ENCODE data around the gene CKLF.
"Not testable (repeated sequence)": the region's sequence is repeated elsewhere in the genome, so short reads cannot be mapped to it uniquely, and the experiment has no call there.

The CKLF gene

GRCh38 chr16:66599726-66600125 lies 47.4 kb downstream of the CKLF start:
- DNase-seq = no peak

GRCh38 chr16:66600477-66600876 lies 48.1 kb downstream of the CKLF start:
- no peak for DNase-seq

DNA sequence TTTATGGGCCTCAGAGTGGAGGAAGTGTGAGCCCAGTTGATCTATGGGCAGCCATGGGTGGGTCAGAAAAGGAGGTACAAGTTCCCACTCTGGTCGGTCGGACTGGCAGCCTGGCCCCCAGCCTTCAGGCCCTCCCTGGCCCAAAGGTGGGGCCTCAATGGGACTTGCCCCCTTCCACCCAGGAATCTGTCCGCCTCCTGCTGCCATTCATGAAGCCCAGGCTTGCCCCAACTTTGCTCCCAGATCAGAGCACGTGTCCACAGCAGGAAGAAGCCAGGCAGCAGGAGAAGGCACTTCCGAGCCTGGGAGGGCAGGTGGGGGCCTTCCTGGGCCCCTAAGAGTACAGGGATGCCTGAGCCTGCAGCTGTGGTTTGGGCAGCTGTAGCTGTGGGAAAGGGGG lies 49.1 kb downstream of the CKLF start:
- no peak for DNase-seq

DNA sequence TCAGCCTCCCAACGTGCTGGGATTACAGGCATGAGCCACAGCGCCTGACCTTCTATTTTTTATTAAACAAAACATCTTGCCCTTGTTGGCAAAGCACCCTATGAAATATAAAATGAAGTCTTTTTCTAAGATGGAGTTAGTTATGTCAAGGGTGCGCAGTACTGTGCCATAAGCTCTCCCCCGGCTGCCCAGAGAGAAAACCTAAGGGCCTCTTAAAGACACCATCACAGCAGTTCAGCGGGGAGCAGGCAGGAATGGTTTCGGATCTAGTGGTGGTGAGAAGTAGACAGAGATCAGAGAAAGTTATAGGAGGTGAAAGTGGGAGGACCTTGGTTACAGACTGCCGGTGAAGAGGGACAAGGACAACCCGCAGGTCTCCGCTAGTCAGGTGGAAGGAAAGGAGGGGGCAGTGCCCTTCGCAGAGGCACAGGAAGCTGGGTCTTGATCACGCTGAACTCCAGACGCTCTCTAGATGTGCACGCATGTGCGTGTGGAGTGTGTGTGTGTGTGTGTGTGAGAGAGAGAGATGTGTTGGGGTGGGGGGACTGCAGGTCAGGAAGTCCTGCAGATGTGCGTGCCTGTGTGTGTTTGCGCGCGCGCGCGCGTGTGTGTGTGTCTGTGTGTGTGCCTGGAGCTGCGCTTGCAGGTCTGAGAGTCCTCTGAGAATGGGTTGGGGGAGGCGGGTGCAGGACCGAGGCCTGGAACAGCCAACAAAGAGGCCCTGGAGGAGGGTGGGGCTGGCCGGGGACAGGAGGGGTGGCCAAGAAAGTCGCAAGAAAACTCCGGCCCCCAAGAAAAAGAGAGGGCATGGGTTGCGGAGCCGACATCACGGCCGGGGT lies 51.4 kb downstream of the CKLF start:
- peak; percentile 52 to 70 for DNase-seq

DNA sequence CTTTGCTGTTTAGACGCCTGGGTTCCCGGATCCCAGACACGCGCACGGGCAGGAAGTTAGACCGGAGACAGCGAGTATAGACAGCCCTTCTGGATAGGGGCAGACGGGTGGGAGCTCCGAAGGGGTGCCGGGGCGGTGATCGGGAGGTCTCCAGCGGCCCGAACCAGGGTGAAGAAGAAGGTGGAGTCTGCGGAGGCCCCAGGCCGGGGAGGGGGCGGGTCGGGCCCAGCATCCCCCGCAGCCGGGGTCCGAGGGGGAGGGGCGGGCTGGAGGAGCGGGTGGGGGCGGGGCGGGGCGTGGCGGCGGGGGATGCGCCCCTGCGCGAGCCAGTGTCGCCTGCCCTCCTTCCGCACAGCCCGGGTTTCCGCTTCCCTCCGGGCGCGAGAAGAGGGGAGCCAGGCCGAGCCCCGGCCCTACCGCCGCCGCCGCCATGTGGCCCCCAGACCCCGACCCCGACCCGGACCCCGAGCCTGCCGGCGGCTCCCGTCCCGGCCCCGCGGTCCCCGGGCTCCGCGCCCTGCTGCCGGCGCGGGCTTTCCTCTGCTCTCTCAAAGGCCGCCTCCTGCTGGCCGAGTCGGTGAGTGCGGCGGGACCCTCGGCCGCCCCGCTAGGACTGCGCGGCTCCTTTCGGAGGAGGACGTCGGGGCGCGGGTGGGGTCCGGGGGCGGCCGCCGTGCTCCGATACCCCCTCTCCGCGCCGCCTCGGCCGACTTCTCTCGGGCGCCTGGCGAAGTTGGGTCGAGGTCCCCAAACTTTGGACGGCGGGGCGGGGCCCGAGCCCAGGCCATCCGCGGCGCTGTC lies 52.2 kb downstream of the CKLF start, which contains the start of gene CMTM3:
CMTM3 (plus strand) TSS at position 329 of the 801 bp plus-strand sequence; CDS start at position 431, 102 bp downstream.
- DNase-seq = peak; percentile 49 to 54

DNA sequence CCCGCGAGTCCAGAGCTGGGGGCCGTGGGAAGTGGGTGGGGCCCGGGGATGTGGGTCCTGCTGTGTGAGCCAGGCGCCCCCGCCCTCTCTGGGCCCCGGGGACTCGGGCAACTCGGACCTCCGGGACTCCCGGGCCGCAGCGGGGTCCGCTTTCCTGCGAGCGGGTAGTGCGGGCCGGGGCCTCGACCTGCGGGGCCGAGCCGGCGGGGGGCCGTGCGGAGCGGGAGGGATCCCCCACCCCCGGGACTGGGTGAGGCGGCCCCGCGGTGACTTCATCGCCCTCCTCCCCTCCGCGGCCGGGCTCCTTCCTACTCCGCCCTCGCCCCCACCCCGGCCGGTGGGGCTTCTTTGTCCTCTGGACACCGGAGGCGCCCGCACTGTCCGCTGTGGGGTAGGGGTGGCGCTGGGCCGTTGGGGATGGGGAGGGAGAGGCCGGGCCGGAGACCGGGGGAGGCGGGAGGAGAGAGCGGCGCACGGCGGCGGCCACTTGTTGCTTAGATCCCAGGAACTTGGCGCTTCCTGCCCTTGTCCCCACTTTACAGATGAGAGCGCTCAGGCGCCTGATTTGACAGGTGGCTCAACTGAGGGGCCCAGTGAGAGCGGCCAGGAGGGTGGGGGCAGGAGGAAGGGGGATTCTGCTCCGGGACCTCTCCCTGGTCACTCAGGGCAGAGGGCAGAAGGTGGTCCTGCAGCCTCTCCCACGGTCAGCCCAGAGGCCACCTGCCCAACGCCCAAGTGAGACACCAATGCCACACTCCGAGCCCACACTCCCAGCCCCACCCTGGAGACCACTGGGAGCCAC lies 53.0 kb downstream of the CKLF start:
- no peak for DNase-seq

DNA sequence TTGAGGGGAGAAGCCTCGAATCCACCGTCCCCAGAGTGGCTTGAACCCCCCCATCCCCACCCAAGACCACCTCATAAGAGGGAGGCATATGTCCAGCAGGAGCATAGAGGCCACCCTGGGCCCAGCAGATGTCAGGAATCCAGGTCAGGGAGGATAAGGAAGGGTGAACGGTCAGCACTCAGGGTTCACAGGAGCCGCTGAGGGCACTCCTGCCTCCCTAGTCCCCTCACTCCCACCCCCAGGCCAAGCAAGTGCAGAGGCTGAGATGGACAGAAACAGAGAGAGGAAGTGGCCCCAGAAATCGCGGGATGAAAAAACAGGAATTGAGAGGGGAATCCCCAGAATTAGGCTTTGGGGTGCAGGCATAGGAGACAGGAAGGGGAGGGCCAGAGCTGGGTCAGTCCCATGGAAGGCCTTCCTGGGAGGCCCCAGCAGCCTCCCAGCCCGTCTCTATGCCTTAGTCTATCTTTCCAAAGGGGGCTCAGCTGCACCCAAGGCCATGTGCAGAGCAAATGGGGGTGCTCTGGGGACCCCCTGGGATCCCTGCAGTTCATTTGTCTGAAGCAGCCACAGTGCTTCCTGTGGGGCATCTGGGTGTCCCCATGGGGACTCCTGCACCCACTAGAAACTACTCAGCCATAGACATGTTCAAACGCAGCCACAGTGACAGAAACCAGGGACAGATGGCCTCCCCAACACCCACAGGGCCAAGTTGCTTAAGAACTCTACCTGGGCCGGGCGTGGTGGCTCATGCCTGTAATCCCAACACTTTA lies 53.8 kb downstream of the CKLF start:
- no peak for DNase-seq

DNA sequence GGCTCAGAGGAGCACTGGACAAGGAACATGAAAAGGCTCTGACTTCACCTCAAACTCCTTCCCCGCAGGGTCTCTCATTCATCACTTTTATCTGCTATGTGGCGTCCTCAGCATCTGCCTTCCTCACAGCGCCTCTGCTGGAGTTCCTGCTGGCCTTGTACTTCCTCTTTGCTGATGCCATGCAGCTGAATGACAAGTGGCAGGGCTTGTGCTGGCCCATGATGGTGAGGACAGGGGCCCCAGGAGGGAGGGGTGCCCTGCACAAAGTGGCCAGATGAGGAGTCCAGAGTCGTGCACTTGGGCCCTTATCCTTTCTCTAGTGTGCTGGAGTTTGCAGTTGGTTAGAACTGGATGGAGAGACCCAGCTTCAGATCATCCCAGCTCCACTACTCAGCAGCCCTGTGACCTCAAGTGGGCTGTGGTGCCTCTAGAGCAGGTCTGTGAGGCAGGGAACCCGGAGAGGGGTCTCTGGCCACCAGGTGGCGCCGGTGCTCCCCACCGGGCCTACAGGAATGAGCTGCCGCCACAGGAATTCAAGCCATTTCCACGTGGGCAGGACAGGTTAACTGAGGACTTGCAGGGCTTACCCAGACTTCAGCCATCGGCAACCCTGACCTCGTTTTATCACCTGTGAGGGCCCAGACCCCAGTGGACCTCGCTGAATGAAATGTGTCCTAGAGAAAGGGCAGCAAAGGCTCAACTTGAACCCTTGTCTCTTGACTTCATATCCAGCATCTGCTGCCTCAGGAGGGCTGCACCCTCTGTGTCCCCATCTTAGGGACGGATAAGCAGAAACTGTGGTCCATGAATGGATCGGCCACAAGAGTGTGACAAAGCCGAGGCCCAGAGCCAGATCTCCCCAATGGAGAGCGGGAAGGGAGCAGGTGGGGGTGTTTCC lies 56.1 kb downstream of the CKLF start:
- DNase-seq = peak; percentile 61 to 64

DNA sequence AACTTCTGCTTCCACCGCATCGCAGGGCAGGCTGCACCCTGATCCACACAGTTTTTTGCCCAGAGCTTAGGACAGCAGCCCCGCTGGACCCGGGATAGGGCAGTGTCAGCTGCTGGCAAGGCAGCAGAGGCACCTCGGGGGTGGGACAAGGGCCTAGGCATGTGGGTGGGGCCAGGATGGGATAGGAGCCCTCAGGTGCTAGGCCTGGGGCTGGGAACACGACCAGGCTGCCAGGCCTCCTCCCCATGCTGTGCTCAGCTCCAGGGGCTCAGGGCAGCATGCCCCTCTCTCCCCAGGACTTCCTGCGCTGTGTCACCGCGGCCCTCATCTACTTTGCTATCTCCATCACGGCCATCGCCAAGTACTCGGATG lies 56.7 kb downstream of the CKLF start:
- DNase-seq = no peak

GRCh38 chr16:66610111-66610820 lies 57.9 kb downstream of the CKLF start:
- DNase-seq = no peak

DNA sequence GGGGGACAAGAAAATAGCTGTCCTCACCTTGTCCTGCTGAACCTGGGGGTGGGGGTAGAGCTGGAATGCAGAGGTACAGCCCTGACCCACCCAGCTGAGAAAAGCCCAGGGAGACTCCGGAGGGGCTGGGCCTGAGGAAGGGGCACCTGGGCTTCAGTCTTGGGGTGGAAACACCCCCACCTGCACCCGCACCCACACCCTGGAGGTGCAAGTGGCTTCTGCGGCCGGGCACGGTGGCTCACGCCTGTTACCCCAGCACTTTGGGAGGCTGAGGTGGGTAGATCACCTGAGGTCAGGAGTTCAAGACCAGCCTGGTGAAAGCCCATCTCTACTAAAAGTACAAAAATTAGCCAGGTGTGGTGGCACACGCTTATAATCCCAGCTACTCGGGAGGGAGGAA lies 59.5 kb downstream of the CKLF start:
- not testable (repeated sequence) for DNase-seq

DNA sequence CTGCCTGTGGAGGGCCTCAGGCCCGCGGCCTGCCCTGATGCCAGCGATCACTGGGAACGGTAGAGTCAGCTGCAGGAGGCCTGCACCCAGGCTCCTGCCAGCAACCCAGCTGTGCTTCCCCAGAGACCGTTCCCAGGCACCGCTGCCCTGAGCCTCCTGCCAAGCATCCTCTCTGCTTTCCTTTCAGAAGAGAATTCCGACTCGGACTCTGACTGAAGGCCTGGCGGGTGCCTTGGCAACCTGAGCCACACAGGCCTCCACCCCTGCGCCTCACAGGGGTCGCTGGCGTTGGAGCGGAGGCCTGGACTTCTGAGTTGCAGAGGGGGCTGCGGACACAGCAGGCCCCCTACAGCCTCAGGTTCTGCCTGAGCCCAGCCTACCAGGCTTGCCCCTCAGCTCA lies 60.0 kb downstream of the CKLF start:
- no peak for DNase-seq

- no peak for DNase-seq
Observed at GRCh38 chr16:66614161-66614802, 61.9 kb downstream of the CKLF start.

Data from SHP77 (cell line).